K562 (cell line): ENCODE measurements around the gene HOXA10. TPM values are rescaled to one million over a fixed set of nuclear protein-coding genes. Genes with fewer than 3 reads are reported as not detected.

Experiments
- ATAC-seq: fragments of 200-7000 bp; cut with Tn5 transposase; 3 replicates; pipeline ENCODE4 v1.9.1; 2020; ENCODE audit warnings: moderate library complexity
- BruUV-seq: library from RNA; stranded (reverse); fragments of 400-500 nt; replicated peaks from 2 replicates; lab custom pipeline; 2021; lab: Mats Ljungman, UMichigan
- CTCF ChIA-PET: fragments of 300-600 bp; formaldehyde crosslinking; extraction: SDS; loops from one replicate; lab custom pipeline; 2021; ENCODE audit warnings: low intra/inter-chr PET ratio; lab: Yijun Ruan, JAX
- POLR2A ChIA-PET: fragments of 300-600, 350-650 bp; sonication (Branson Sonifier 250); formaldehyde crosslinking; extraction: SDS; loops from one replicate; lab custom pipeline; 2021; ENCODE audit warnings: antibody characterized with exemption, inconsistent platforms; lab: Yijun Ruan, JAX
- DNase-seq, 4 experiments: peaks; one replicate each; pipeline versions ENCODE4 v3.0.0 to v3.0.0-alpha.2; 2011 to 2018; ENCODE audit warnings: low spot score in 3 of 4, mixed read lengths in 3 of 4; ENCODE audit errors: extremely low read depth in 1 of 4
- FAIRE-seq: peaks from 2 replicates; lab custom pipeline; 2011; peaks lifted over from hg19 to GRCh38; lab: Jason Lieb, UNC
- H2AFZ ChIP-seq: 2 replicates; pipeline ENCODE4 v1.6.0; 2011; ENCODE audit warnings: low read depth, low read length, control low read depth, inconsistent platforms
- H3K27ac ChIP-seq: fragments of 200-600 bp; 3 replicates; pipeline ENCODE4 v1.8.0; 2011; ENCODE audit warnings: low read depth, mild to moderate bottlenecking, control low read depth, inconsistent platforms, low read length, moderate library complexity, mixed read lengths; ENCODE audit errors: extremely low read depth
- H3K27me3 ChIP-seq, 2 experiments: fragments of 300-600 bp in 1 of 2; 2 replicates in 1 of 2; 3 replicates in 1 of 2; pipeline versions ENCODE4 v1.6.0 to v1.8.0; 2011; ENCODE audit warnings: inconsistent platforms in 2 of 2, low read length in 2 of 2, mild to moderate bottlenecking in 1 of 2, mixed read lengths in 1 of 2, moderate library complexity in 1 of 2; ENCODE audit not compliant: control insufficient read depth in 2 of 2, insufficient read depth in 2 of 2
- H3K36me3 ChIP-seq: fragments of 300-600 bp; 3 replicates; pipeline ENCODE4 v1.8.0; 2011; ENCODE audit warnings: mild to moderate bottlenecking, low read length, inconsistent platforms; ENCODE audit not compliant: control insufficient read depth, insufficient read depth
- H3K4me1 ChIP-seq, 2 experiments: fragments of 200-600 bp in 1 of 2; replicated peaks in 1 of 2; 2 replicates in 1 of 2; 3 replicates in 1 of 2; pipeline versions ENCODE4 v1.5.1 to v1.8.0; 2011; ENCODE audit warnings: inconsistent platforms in 2 of 2, low read length in 2 of 2, mild to moderate bottlenecking in 1 of 2, mixed read lengths in 1 of 2, moderate library complexity in 1 of 2; ENCODE audit not compliant: control insufficient read depth in 2 of 2, insufficient read depth in 2 of 2
- H3K4me2 ChIP-seq: 2 replicates; pipeline ENCODE4 v1.6.1; 2011; ENCODE audit warnings: low read length, control low read depth, inconsistent platforms, mixed read lengths; ENCODE audit not compliant: insufficient read depth
- H3K4me3 ChIP-seq: fragments of 200-600 bp; sonication (generic), shearing (Covaris generic); 2 replicates; pipeline ENCODE4 v1.5.1; 2016; ENCODE audit warnings: control low read depth, inconsistent platforms
- H3K79me2 ChIP-seq: fragments of 200-600 bp; 3 replicates; pipeline ENCODE4 v1.8.0; 2011; ENCODE audit warnings: low read length, inconsistent platforms; ENCODE audit not compliant: control insufficient read depth, insufficient read depth
- H3K9ac ChIP-seq, 2 experiments: 2 replicates each; pipeline versions ENCODE4 v1.6.0 to v1.6.1; 2011; ENCODE audit warnings: low read depth in 2 of 2, low read length in 2 of 2, control low read depth in 1 of 2, inconsistent platforms in 1 of 2, mild to moderate bottlenecking in 1 of 2, mixed read lengths in 1 of 2; ENCODE audit not compliant: insufficient read depth in 1 of 2
- H3K9me1 ChIP-seq: one replicate; pipeline ENCODE4 v1.6.0; 2011; ENCODE audit warnings: inconsistent platforms, mild to moderate bottlenecking, low read length, moderate library complexity; ENCODE audit not compliant: control insufficient read depth, insufficient read depth
- H3K9me3 ChIP-seq: replicated peaks from 2 replicates; pipeline ENCODE4 v1.5.1; 2011; ENCODE audit warnings: low read depth, low read length, inconsistent platforms; ENCODE audit not compliant: control insufficient read depth, insufficient read depth
- H4K20me1 ChIP-seq: replicated peaks from 2 replicates; pipeline ENCODE4 v1.6.1; 2011; ENCODE audit warnings: low read length, inconsistent platforms, mixed read lengths; ENCODE audit not compliant: control insufficient read depth, insufficient read depth
- BRCA1 ChIP-seq, 2 experiments: fragments of 450-650 bp in 1 of 2; sonication (generic) in 1 of 2; formaldehyde crosslinking in 1 of 2; IDR thresholded peaks; 2 replicates each; pipeline versions ENCODE4 v1.5.0 to v1.6.1; 2017 to 2020; ENCODE audit warnings: mild to moderate bottlenecking in 1 of 2, missing genetic modification reagents in 1 of 2
- C11orf30 ChIP-seq: fragments of 450-650 bp; IDR thresholded peaks from 2 replicates; pipeline ENCODE4 v1.6.1; 2016; ENCODE audit warnings: low read depth, mild to moderate bottlenecking
- CBFB ChIP-seq: sonication (generic); formaldehyde crosslinking; IDR thresholded peaks from 2 replicates; pipeline ENCODE4 v1.4.0; 2020; ENCODE audit warnings: mild to moderate bottlenecking, missing genetic modification reagents
- ZC3H11A ChIP-seq: IDR thresholded peaks from 2 replicates; pipeline ENCODE4 v1.6.1; 2012; ENCODE audit warnings: low read depth, low read length, improper control_type of control experiment
- ZNF217 ChIP-seq: sonication (generic); formaldehyde crosslinking; IDR thresholded peaks from 2 replicates; pipeline ENCODE4 v1.8.0; 2022; ENCODE audit warnings: mild to moderate bottlenecking, missing genetic modification reagents
- ZNF644 ChIP-seq: fragments of 200-800 bp; sonication (Bioruptor generic); IDR thresholded peaks from 2 replicates; pipeline ENCODE4 v1.6.1; 2016; ENCODE audit warnings: low read depth, missing genetic modification characterization, missing compliant biosample characterization
- WGBS: fragments of 100-300 bp; shearing (Covaris generic); methylation state at CpG from one replicate; pipeline ENCODE4 v1.1.6; 2016; ENCODE audit warnings: low coverage, mixed read lengths; ENCODE audit not compliant: insufficient coverage; ENCODE audit errors: missing lambda C conversion rate; 5-methylcytosine and 5-hydroxymethylcytosine counted together
- in situ Hi-C: fragments of 300-500 bp; cut with MboI; formaldehyde crosslinking; loops from 4 replicates; pipeline ENCODE4 v1.15.0; 2018; ENCODE audit warnings: inconsistent platforms, mixed read lengths
- intact Hi-C: fragments of 100-400 bp; cut with micrococcal nuclease; formaldehyde crosslinking; loops from 2 replicates; pipeline ENCODE4 v1.14.2; 2022
- polyA plus RNA-seq, 8 experiments: library from polyadenylated mRNA; depleted of rRNA in 4 of 8; stranded (reverse) in 5 of 8; unstranded in 3 of 8; fragments of >200 nt; fragmentation: Nextera tagmentation in 2 of 8; fragmentation: Illumina TruSeq in 1 of 8; extraction: Ambion mirVana in 2 of 8; extraction: Trizol in 1 of 8; gene quantifications; 2 replicates each; pipeline versions ENCODE4 v1.2.1 to v1.2.3, GENCODE V29; 2011 to 2014; ENCODE audit warnings: inconsistent platforms in 1 of 8, missing spikeins in 1 of 8
- total RNA-seq, 7 experiments: library from RNA; depleted of rRNA in 6 of 7; stranded (reverse); fragments of >200 nt in 6 of 7; fragmentation: Illumina TruSeq in 2 of 7; extraction: Trizol in 2 of 7; gene quantifications; 2 replicates each; pipeline versions ENCODE4 v1.2.1 to v1.2.3, GENCODE V29; 2011 to 2021; ENCODE audit warnings: low replicate concordance in 1 of 7
- TF ChIP-seq, protein P1 (sequence below): sonication (generic); formaldehyde crosslinking; IDR thresholded peaks from 2 replicates; pipeline ENCODE4 v1.8.0; 2022; ENCODE audit warnings: mild to moderate bottlenecking, missing genetic modification reagents, borderline replicate concordance
- TF ChIP-seq, protein P2 (sequence below): fragments of 450-650 bp; formaldehyde crosslinking; IDR thresholded peaks from 2 replicates; pipeline ENCODE4 v1.4.0; 2020; ENCODE audit warnings: mild to moderate bottlenecking, moderate library complexity

HOXA10 gene
- total and polyA plus RNA-seq, 9 of the 15 experiments (the other 6 are each of a cell fraction or from before 2014, with no cell fraction given), result not detected

DNA sequence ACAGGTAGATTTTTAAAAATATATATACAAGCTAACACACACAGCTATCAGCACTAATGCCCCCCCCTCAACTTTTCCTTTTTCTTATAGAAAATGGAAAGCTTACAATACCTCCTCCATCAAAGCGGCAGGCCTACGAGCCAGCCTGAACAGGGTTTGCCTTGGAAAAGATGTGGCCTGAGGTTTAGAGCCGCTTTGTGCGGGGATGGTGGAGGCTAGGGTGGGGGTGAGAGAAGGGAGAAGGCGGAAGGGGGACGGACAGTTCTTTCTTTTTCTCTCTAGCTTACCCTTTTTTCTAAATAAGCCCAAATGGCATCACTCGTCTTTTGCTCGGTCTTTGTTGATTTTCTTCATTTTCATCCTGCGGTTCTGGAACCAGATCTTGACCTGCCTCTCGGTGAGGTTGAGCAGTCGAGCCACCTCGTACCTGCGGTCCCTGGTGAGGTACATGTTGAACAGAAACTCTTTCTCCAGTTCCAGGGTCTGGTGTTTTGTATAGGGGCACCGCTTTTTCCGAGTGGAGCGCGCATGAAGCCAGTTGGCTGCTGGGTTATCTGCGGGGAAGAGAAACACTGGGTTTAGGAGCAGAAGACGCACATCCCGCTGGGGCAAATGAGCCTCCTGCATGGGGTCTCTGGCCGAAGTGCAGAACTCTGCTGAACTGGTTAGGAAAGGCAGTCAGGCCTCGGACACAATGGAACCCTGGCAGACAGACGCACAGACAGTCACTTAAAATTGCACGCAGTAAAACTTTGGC lies 10.7 kb downstream of the HOXA10 start:
- peaks cover 36 to 78% of the 10 kb centered on the region in 2 experiments for H3K27me3 ChIP-seq
- ATAC-seq (no peak), FAIRE-seq (no peak), DNase-seq (no peak)
- H2AFZ ChIP-seq, result no peak overlapping the region
- H3K4me2 ChIP-seq, result peak overlapping the region; percentile 11; the same call in 1 of the 2 replicates
- BruUV-seq, result no TSS peak
- no peaks in the 10 kb centered on the region for H3K9me1 ChIP-seq
- CTCF ChIA-PET, result no interaction called here
- no peaks in the 10 kb centered on the region for H3K36me3 ChIP-seq
- H3K27ac ChIP-seq, result no peak overlapping the region
- no peak overlapping the region for H3K4me3 ChIP-seq
- no peaks in the 10 kb centered on the region for H4K20me1 ChIP-seq
- no peak for TF ChIP-seq C11orf30
- no peaks in the 10 kb centered on the region for H3K79me2 ChIP-seq
- in situ Hi-C loops, result loop anchor here (25.0 kb wide), 3 partner anchors 651 to 1276 kb away; no protein-coding TSS in a partner anchor
- intact Hi-C loops, result loop anchor here (5.0 kb wide), 3 partner anchors 301 to 1271 kb away; partner anchors contain the start of genes SKAP2 and SNX10
- H3K9me3 ChIP-seq, result no peaks in the 10 kb centered on the region
- POLR2A ChIA-PET, result interaction anchor here (0.6 to 0.7 kb wide), 2 partner anchors 13 to 15 kb away, joined by 3 read pairs; no protein-coding TSS in a partner anchor
- WGBS, result 11% methylated on average over 22 of the region's 24 CpGs
- H3K9ac ChIP-seq, result no peak overlapping the region
- peaks cover 0 to 26% of the 10 kb centered on the region in 2 experiments; a peak in 2 of 5 replicates for H3K4me1 ChIP-seq

DNA sequence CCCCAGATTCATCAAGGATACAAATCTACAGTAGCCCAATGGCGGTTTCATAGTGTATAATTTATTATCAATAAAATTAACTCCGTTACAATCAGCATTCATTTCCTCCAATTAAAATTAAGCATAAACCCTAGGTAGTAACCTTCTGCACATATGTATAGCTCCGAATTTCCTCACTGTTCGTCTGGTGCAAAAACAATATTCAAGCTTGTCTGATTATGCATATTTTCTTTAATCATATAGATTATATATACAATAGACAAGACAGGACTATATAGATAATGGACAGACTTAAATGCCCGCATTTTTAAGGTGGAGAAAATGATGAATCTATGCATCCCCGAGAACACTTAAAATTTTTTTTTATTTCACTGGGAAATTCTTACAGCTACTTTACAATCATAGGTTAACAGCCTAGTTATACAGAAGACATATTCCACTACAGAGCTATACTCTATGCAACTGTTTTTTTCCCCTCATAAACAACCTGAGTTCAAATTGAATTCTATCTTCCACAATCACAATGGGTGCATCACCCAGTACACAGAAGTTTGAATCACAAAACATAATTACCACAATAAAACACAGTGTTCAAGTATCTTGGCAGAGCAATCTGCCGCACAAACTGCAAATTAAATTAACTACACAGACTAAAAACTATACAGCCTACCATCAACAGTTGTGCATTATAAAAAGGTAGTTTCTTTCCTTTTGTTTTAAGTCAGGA lies 11.4 kb downstream of the HOXA10 start:
- in situ Hi-C loops, result loop anchor here (25.0 kb wide), 3 partner anchors 650 to 1275 kb away; no protein-coding TSS in a partner anchor
- Histone ChIP-seq H3K9me3 (no peaks in the 10 kb centered on the region), H3K9me1 (no peaks in the 10 kb centered on the region), H3K4me2 (no peak overlapping the region), H4K20me1 (no peaks in the 10 kb centered on the region), H3K79me2 (no peaks in the 10 kb centered on the region), H3K36me3 (no peaks in the 10 kb centered on the region), H3K4me1 (peaks cover 0 to 26% of the 10 kb centered on the region in 2 experiments; a peak in 2 of 5 replicates), H3K27ac (no peak overlapping the region), H3K27me3 (peaks cover 29 to 75% of the 10 kb centered on the region in 2 experiments), H2AFZ (no peak overlapping the region), H3K9ac (no peak overlapping the region), H3K4me3 (no peak overlapping the region)
- DNase-seq (no peak), FAIRE-seq (no peak), ATAC-seq (no peak)
- WGBS, result 9% methylated on average over 7 of the region's 7 CpGs
- CTCF ChIA-PET, result no interaction called here
- intact Hi-C loops, result loop anchor here (5.0 kb wide), 3 partner anchors 300 to 1270 kb away; partner anchors contain the start of genes SKAP2 and SNX10
- POLR2A ChIA-PET, result interaction anchor here (0.6 to 1.5 kb wide), 4 partner anchors 13 to 476 kb away, joined by 3 to 4 read pairs (median 3); partner anchors contain the start of gene HOXA5
- BruUV-seq, result no TSS peak
- TF ChIP-seq BRCA1 (IDR thresholded peaks at IDR 0.05), result no peak
- TF ChIP-seq BRCA1 (CRISPR knock-in tag; IDR thresholded peaks at IDR 0.05), result no peak
- TF ChIP-seq ZC3H11A, result no peak
- TF ChIP-seq CBFB (CRISPR knock-in tag), result no peak
- no peak for TF ChIP-seq ZNF644 (tag)
- TF ChIP-seq, protein P1, sequence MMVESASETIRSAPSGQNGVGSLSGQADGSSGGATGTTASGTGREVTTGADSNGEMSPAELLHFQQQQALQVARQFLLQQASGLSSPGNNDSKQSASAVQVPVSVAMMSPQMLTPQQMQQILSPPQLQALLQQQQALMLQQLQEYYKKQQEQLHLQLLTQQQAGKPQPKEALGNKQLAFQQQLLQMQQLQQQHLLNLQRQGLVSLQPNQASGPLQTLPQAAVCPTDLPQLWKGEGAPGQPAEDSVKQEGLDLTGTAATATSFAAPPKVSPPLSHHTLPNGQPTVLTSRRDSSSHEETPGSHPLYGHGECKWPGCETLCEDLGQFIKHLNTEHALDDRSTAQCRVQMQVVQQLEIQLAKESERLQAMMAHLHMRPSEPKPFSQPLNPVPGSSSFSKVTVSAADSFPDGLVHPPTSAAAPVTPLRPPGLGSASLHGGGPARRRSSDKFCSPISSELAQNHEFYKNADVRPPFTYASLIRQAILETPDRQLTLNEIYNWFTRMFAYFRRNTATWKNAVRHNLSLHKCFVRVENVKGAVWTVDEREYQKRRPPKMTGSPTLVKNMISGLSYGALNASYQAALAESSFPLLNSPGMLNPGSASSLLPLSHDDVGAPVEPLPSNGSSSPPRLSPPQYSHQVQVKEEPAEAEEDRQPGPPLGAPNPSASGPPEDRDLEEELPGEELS (CRISPR knock-in tag), result no peak
- no peak for TF ChIP-seq ZNF217 (CRISPR knock-in tag)
- TF ChIP-seq, protein P2, sequence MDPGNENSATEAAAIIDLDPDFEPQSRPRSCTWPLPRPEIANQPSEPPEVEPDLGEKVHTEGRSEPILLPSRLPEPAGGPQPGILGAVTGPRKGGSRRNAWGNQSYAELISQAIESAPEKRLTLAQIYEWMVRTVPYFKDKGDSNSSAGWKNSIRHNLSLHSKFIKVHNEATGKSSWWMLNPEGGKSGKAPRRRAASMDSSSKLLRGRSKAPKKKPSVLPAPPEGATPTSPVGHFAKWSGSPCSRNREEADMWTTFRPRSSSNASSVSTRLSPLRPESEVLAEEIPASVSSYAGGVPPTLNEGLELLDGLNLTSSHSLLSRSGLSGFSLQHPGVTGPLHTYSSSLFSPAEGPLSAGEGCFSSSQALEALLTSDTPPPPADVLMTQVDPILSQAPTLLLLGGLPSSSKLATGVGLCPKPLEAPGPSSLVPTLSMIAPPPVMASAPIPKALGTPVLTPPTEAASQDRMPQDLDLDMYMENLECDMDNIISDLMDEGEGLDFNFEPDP (CRISPR knock-in tag), result no peak
